Lung (tissue), 12 donors: ENCODE measurements around the gene NBEAL2. TPM values are rescaled to one million over a fixed set of nuclear protein-coding genes. Genes with fewer than 3 reads are reported as not detected.
A peak's percentile ranks its signal among the peaks of the same experiment; 100 is the strongest.

Experiments used
- ATAC-seq: fragments of 200-7000 bp; cut with Tn5 transposase; one replicate; pipeline ENCODE4 v1.9.1; 2020; ENCODE audit warnings: moderate number of reproducible peaks; ENCODE audit not compliant: insufficient read depth, low FRiP score
- DNase-seq, 3 donors: peaks; one replicate each; pipeline ENCODE4 v3.0.0-alpha.2; 2013 to 2017
- H3K27ac ChIP-seq, 2 donors: one replicate each; pipeline ENCODE4 v1.5.1; 2013; ENCODE audit warnings: mild to moderate bottlenecking in 2 of 2, moderate library complexity in 2 of 2, control low read depth in 1 of 2, inconsistent platforms in 1 of 2, low read depth in 1 of 2, low read length in 1 of 2
- H3K27me3 ChIP-seq, 3 donors: one replicate each; pipeline ENCODE4 v1.5.1; 2013; ENCODE audit warnings: low read length in 2 of 3; ENCODE audit not compliant: control insufficient read depth in 3 of 3, insufficient read depth in 3 of 3
- H3K36me3 ChIP-seq, 4 donors: one replicate each; pipeline ENCODE4 v1.5.1; 2013; ENCODE audit warnings: low read length in 4 of 4, mild to moderate bottlenecking in 1 of 4, moderate library complexity in 1 of 4; ENCODE audit not compliant: control insufficient read depth in 4 of 4, insufficient read depth in 4 of 4
- H3K4me1 ChIP-seq, 5 donors: one replicate each; pipeline ENCODE4 v1.5.1; 2013; ENCODE audit warnings: low read length in 5 of 5, mild to moderate bottlenecking in 2 of 5, moderate library complexity in 1 of 5; ENCODE audit not compliant: control insufficient read depth in 5 of 5, insufficient read depth in 5 of 5
- H3K4me3 ChIP-seq: one replicate; pipeline ENCODE4 v1.5.1; 2013; ENCODE audit warnings: mild to moderate bottlenecking, control low read depth, moderate library complexity
- H3K9ac ChIP-seq, 2 donors: one replicate each; pipeline ENCODE4 v1.5.1; 2013; ENCODE audit warnings: low read length in 2 of 2, control low read depth in 1 of 2; ENCODE audit not compliant: insufficient read depth in 1 of 2
- H3K9me3 ChIP-seq, 4 donors: one replicate each; pipeline ENCODE4 v1.5.1; 2013; ENCODE audit warnings: low read length in 3 of 4, mild to moderate bottlenecking in 1 of 4, moderate library complexity in 1 of 4; ENCODE audit not compliant: control insufficient read depth in 4 of 4, insufficient read depth in 3 of 4
- WGBS, 2 donors: extraction: QIAGEN DNeasy Blood & Tissue Kit; methylation state at CpG; one replicate each; pipeline ENCODE4 v1.1.7; 2013; 5-methylcytosine and 5-hydroxymethylcytosine counted together
- polyA plus RNA-seq, 2 donors: library from polyadenylated mRNA; stranded (reverse); fragments of 200-250 nt; gene quantifications; one replicate each; pipeline ENCODE4 v1.2.1, GENCODE V29; 2013
- total RNA-seq, 2 donors: library from RNA; depleted of rRNA in 1 of 2; stranded (reverse); fragments of >200 nt in 1 of 2; gene quantifications; one replicate each; pipeline ENCODE4 v1.2.1, GENCODE V29; 2014 to 2021
- TF ChIP-seq, protein P1 (sequence below): IDR thresholded peaks from 2 replicates; pipeline ENCODE4 v1.5.1; 2012; ENCODE audit warnings: mild to moderate bottlenecking; ENCODE audit errors: control extremely low read depth, extremely low read depth
- donor health status: control.
- donor health status: control.
- donor health status: Bipolar disorder and iron deficiency.
- donor health status: healthy.
- donor health status: DM: yes; HTN: yes; CAD: no.

NBEAL2 gene
- total and polyA plus RNA-seq, 4 donors = 64.4 to 191 (median 136) TPM

GRCh38 chr3:46938118-46938517 lies 41.3 kb upstream of the NBEAL2 start:
- Histone ChIP-seq H3K27ac (peak overlapping the region; percentile 18 to 87), H3K9ac (no peak overlapping the region), H3K4me1 (peaks cover 17 to 54% (median 30%) of the 10 kb centered on the region in 5 donors), H3K4me3 (no peak overlapping the region), H3K27me3 (no peaks in the 10 kb centered on the region), H3K9me3 (no peaks in the 10 kb centered on the region), H3K36me3 (peaks cover 0 to 26% (median 14%) of the 10 kb centered on the region in 4 donors)
- ATAC-seq = no peak
- TF ChIP-seq, protein P1, sequence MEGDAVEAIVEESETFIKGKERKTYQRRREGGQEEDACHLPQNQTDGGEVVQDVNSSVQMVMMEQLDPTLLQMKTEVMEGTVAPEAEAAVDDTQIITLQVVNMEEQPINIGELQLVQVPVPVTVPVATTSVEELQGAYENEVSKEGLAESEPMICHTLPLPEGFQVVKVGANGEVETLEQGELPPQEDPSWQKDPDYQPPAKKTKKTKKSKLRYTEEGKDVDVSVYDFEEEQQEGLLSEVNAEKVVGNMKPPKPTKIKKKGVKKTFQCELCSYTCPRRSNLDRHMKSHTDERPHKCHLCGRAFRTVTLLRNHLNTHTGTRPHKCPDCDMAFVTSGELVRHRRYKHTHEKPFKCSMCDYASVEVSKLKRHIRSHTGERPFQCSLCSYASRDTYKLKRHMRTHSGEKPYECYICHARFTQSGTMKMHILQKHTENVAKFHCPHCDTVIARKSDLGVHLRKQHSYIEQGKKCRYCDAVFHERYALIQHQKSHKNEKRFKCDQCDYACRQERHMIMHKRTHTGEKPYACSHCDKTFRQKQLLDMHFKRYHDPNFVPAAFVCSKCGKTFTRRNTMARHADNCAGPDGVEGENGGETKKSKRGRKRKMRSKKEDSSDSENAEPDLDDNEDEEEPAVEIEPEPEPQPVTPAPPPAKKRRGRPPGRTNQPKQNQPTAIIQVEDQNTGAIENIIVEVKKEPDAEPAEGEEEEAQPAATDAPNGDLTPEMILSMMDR = no peak
- no peak for DNase-seq
- WGBS, 2 donors = 93% methylated on average over 2 of the region's 2 CpGs

DNA sequence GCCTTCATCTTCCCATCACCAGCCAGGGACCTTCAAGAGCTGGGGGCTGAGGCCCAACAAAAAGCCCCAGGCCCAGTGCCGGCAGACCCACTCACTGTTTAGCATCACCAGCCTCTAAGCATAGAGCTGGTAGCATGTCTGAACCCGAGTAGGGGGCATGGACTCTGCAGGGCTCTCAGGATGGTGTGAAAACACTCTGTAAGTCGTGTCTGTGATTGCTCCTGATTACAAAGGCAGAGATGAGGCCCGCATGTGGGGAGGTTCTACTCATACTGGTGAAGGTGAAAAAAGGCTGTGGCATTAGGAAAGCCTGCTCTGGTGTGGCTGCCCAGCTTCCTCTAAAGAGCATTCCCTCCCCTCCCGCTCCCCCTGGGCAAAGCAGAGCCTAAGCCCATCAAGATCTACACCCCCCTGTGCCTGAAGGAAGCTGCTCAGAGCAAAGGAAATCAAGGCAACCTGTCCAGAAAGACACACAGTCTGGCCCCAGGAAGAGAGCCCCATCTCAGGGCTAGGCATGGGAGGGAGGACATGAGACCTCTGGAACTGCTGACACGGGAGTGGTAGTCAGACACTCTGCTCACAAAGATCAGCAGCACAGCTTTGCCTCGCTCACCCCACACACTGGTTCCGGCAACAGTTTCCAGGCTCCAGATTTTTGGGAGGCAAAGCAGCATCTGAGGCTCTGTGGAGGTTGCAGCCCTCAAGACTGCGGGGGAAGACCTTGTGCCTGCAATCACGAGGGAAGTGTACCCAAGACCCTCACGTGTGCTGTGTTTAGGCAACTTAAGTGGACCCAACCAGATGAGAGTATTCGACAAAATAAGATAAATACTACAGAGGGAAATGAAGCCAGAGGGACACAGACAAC lies 39.7 kb upstream of the NBEAL2 start:
- Histone ChIP-seq H3K4me1 (peaks cover 16 to 52% (median 17%) of the 10 kb centered on the region in 5 donors), H3K27me3 (no peaks in the 10 kb centered on the region), H3K27ac (peak overlapping the region; percentile 71 to 87), H3K36me3 (peaks cover 0 to 26% (median 14%) of the 10 kb centered on the region in 4 donors), H3K4me3 (no peak overlapping the region), H3K9ac (no peak overlapping the region), H3K9me3 (no peaks in the 10 kb centered on the region)
- 61 to 71% methylated on average over 12 of the region's 12 CpGs for WGBS, 2 donors
- DNase-seq (no peak), ATAC-seq (no peak)
- TF ChIP-seq, protein P1 = no peak

DNA sequence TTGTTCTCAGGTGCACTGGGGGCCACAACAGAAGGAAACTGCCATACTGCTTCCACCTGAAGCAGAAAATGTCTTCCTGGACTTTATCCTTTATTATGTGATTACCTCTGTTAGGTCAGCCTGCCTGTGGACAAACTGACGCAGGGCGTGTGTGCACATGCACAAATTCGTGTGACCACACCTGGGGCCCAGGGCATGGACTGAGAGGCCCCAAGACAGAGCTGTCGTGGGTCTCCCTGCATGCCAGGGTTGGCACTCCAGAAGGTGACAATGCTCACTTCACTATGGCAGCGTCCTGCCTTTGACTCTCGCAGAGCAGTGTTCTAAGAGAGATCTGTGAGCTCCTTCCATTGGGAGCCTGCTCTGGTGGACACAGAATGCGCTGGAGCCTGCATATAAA lies 37.4 kb upstream of the NBEAL2 start:
- no peaks in the 10 kb centered on the region for H3K27me3 ChIP-seq
- H3K9me3 ChIP-seq = no peaks in the 10 kb centered on the region
- TF ChIP-seq, protein P1 = no peak
- no peak overlapping the region for H3K9ac ChIP-seq
- H3K27ac ChIP-seq = peak overlapping the region; percentile 55 to 89
- H3K4me1 ChIP-seq = peaks cover 0 to 48% (median 28%) of the 10 kb centered on the region in 5 donors
- ATAC-seq (no peak), DNase-seq (no peak)
- H3K36me3 ChIP-seq = peaks cover 0 to 20% (median 10%) of the 10 kb centered on the region in 4 donors
- WGBS, 2 donors = 86 to 92% methylated on average over 7 of the region's 7 CpGs
- no peak overlapping the region for H3K4me3 ChIP-seq
